ENCODE measurements around the gene GRIP2.

Gene GRIP2

GRCh38 chr3:14563946-14564539 lies 23.9 kb upstream of the GRIP2 start:
- in situ Hi-C loops (cut with HindIII; ENCODE audit: low sequenced_read_pairs) = no loop called here
- no peak for TF ChIP-seq CTCF (IDR thresholded peaks at IDR 0.05; ENCODE audit: low read depth, low read length, missing control alignments)
- H3K4me3 ChIP-seq (ENCODE audit: low read depth, low read length) = no peak overlapping the region
- no peak for DNase-seq (ENCODE audit: low read depth)

- TF ChIP-seq CTCF (IDR thresholded peaks at IDR 0.05; ENCODE audit: low read depth, low read length, missing control alignments) = no peak
- DNase-seq (ENCODE audit: low read depth) = no peak
- in situ Hi-C loops (cut with HindIII; ENCODE audit: low sequenced_read_pairs) = no loop called here
- H3K4me3 ChIP-seq (ENCODE audit: low read depth, low read length) = no peak overlapping the region
Measured at GRCh38 chr3:14562121-14562890, 22.2 kb upstream of the GRIP2 start.

GRCh38 chr3:14561051-14561960 lies 21.2 kb upstream of the GRIP2 start:
- in situ Hi-C loops (cut with HindIII; ENCODE audit: low sequenced_read_pairs) = no loop called here
- no peak for DNase-seq (ENCODE audit: low read depth)
- H3K4me3 ChIP-seq (ENCODE audit: low read depth, low read length) = no peak overlapping the region
- no peak for TF ChIP-seq CTCF (IDR thresholded peaks at IDR 0.05; ENCODE audit: low read depth, low read length, missing control alignments)

GRCh38 chr3:14560110-14560509 lies 20.0 kb upstream of the GRIP2 start:
- no peak for DNase-seq (ENCODE audit: low read depth)
- in situ Hi-C loops (cut with HindIII; ENCODE audit: low sequenced_read_pairs) = no loop called here
- no peak for TF ChIP-seq CTCF (IDR thresholded peaks at IDR 0.05; ENCODE audit: low read depth, low read length, missing control alignments)
- no peak overlapping the region for H3K4me3 ChIP-seq (ENCODE audit: low read depth, low read length)

GRCh38 chr3:14558029-14558428 lies 17.9 kb upstream of the GRIP2 start:
- TF ChIP-seq CTCF (IDR thresholded peaks at IDR 0.05; ENCODE audit: low read depth, low read length, missing control alignments) = no peak
- H3K4me3 ChIP-seq (ENCODE audit: low read depth, low read length) = no peak overlapping the region
- in situ Hi-C loops (cut with HindIII; ENCODE audit: low sequenced_read_pairs) = no loop called here
- no peak for DNase-seq (ENCODE audit: low read depth)

- no peak for TF ChIP-seq CTCF (IDR thresholded peaks at IDR 0.05; ENCODE audit: low read depth, low read length, missing control alignments)
- no peak overlapping the region for H3K4me3 ChIP-seq (ENCODE audit: low read depth, low read length)
- DNase-seq (ENCODE audit: low read depth) = no peak
- in situ Hi-C loops (cut with HindIII; ENCODE audit: low sequenced_read_pairs) = no loop called here
Measured at GRCh38 chr3:14555835-14556234, 15.7 kb upstream of the GRIP2 start.

Data from astrocyte of the cerebellum (primary cell).